BJ (cell line): ENCODE measurements around the gene SYNE2. TPM values are rescaled to one million over a fixed set of nuclear protein-coding genes. Genes with fewer than 3 reads are reported as not detected.

Source experiments
- CTCF ChIA-PET: fragments of 350-600 bp; formaldehyde crosslinking; extraction: SDS; loops from one replicate; lab custom pipeline; 2021; ENCODE audit warnings: antibody characterized with exemption, inconsistent platforms; lab: Yijun Ruan, JAX
- POLR2A ChIA-PET: fragments of 300-600 bp; sonication (Branson Sonifier 250); formaldehyde crosslinking; extraction: SDS; loops from one replicate; lab custom pipeline; 2021; ENCODE audit warnings: antibody characterized with exemption; lab: Charles Lee
- DNase-seq: peaks from one replicate; pipeline ENCODE4 v3.0.0-alpha.2; 2011; ENCODE audit warnings: low read depth
- H3K27me3 ChIP-seq: 2 replicates; pipeline ENCODE4 v1.6.0; 2011; ENCODE audit warnings: low read length; ENCODE audit not compliant: control insufficient read depth, insufficient read depth
- H3K36me3 ChIP-seq: 2 replicates; pipeline ENCODE4 v1.5.1; 2011; ENCODE audit warnings: low read length; ENCODE audit not compliant: control insufficient read depth, insufficient read depth
- H3K4me3 ChIP-seq: 2 replicates; pipeline ENCODE4 v1.5.1; 2011; ENCODE audit warnings: low read depth, mild to moderate bottlenecking, control low read depth, low read length
- polyA plus RNA-seq: library from polyadenylated mRNA; depleted of rRNA; stranded (reverse); fragments of >200 nt; gene quantifications from 2 replicates; pipeline ENCODE4 v1.2.3, GENCODE V29; 2011; rRNA removed
- small RNA-seq: library from RNA; depleted of rRNA; stranded (forward); fragments of <200 nt; gene quantifications from one replicate; pipeline ENCODE3, GENCODE V24; 2012; ENCODE audit warnings: low replicate concordance, low read depth; ENCODE audit not compliant: insufficient read length
- TF ChIP-seq, protein P1 (sequence below): IDR thresholded peaks from 2 replicates; pipeline ENCODE4 v1.5.1; 2011; ENCODE audit warnings: low read depth, mild to moderate bottlenecking, control low read depth, inconsistent platforms, low read length, moderate library complexity; ENCODE audit not compliant: insufficient read depth

Gene SYNE2
- polyA plus RNA-seq, 1 experiment = 5.2 TPM

DNA sequence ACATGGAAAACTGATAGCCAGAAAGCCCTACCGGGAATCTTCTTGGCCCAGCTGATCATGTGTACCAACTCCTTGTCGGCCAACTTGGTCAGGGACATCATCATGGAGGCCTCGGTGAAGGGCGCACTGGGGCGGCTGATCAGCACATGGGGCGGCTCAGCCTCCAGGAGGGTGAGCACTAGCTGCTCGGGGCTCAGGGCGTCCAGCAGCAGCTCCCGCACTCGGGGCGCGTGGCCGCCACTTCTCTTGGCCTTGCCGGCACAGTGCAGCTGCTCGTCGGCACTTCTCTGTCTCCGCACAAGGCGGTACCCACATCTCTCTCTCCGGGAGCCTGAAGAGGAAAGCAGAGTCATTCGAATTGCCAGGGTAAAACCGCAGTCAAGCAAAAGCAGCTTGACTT, 407.6 kb downstream of the SYNE2 start:
- TF ChIP-seq, protein P1, sequence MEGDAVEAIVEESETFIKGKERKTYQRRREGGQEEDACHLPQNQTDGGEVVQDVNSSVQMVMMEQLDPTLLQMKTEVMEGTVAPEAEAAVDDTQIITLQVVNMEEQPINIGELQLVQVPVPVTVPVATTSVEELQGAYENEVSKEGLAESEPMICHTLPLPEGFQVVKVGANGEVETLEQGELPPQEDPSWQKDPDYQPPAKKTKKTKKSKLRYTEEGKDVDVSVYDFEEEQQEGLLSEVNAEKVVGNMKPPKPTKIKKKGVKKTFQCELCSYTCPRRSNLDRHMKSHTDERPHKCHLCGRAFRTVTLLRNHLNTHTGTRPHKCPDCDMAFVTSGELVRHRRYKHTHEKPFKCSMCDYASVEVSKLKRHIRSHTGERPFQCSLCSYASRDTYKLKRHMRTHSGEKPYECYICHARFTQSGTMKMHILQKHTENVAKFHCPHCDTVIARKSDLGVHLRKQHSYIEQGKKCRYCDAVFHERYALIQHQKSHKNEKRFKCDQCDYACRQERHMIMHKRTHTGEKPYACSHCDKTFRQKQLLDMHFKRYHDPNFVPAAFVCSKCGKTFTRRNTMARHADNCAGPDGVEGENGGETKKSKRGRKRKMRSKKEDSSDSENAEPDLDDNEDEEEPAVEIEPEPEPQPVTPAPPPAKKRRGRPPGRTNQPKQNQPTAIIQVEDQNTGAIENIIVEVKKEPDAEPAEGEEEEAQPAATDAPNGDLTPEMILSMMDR = no peak
- CTCF ChIA-PET = no interaction called here
- DNase-seq = no peak
- H3K36me3 ChIP-seq = no peaks in the 10 kb centered on the region
- no peaks in the 10 kb centered on the region for H3K27me3 ChIP-seq
- POLR2A ChIA-PET = no interaction called here
- H3K4me3 ChIP-seq = no peak overlapping the region

DNA sequence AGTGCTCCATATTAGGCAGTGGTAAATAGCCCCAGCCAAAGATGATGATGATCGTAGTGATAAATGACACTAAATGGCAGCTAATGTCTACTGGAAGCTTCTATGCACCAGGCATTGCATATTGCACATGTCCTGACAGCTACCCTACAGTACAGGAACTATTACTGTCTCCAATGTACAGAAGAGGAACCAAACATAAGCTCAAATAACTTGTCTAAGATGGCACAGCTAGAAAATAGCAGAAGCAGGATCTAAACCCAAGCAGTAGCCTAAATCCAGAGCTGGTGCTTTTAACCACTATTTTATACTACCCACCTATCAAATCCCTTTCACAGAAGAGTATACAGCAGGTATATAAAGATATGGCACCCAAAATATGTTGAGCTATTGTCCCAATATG, 412.4 kb downstream of the SYNE2 start:
- no peak for DNase-seq
- Histone ChIP-seq H3K4me3 (no peak overlapping the region), H3K36me3 (no peaks in the 10 kb centered on the region), H3K27me3 (no peaks in the 10 kb centered on the region)
- ChIA-PET CTCF (no interaction called here), POLR2A (no interaction called here)
- TF ChIP-seq, protein P1 = no peak

DNA sequence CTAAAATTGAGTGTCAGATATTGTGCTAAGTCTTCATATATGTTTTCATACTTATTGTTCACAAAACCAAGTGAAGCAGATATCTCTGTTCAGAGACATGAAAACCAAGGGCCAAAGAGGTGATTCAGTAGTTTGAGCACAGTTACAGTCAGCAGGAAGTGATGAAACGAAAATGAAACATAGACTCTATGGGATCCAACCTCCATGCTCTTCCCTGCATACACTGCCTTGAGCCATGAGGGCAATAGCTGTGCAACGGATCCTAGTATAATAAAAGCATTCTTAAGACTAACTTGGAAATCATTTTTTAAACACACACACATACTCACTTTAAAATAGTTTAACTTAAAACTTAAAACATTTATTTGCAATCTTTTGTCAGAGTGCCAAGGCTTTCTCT, 413.4 kb downstream of the SYNE2 start:
- CTCF ChIA-PET = no interaction called here
- Histone ChIP-seq H3K4me3 (no peak overlapping the region), H3K36me3 (no peaks in the 10 kb centered on the region), H3K27me3 (no peaks in the 10 kb centered on the region)
- TF ChIP-seq, protein P1 = no peak
- POLR2A ChIA-PET = no interaction called here
- DNase-seq = no peak

DNA sequence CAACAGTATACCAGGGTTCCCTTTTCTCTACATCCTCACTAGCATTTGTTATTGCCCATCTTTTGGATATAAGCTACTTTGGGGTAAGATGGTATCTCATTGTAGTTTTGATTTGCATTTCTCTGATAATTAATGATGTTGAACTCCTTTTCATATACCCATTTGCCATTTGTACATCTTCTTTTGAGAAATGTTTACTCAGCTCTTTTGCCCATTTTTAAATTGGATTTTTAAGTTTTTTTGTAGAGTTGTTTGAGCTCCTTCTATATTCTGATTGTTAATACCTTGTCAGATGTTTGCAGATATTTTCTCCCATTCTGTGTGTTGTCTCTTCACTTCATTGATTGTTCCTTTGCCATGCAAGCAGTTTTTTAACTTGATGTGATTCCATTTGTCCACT, 419.2 kb downstream of the SYNE2 start:
- Histone ChIP-seq H3K27me3 (no peaks in the 10 kb centered on the region), H3K36me3 (no peaks in the 10 kb centered on the region), H3K4me3 (no peak overlapping the region)
- DNase-seq = no peak
- TF ChIP-seq, protein P1 = no peak
- POLR2A ChIA-PET = no interaction called here
- CTCF ChIA-PET = interaction anchor here (0.7 to 1.7 kb wide), 3 partner anchors 24 to 239 kb away, joined by 3 to 4 read pairs (median 4); no protein-coding TSS in a partner anchor

Small RNAs within 50 kb of the gene (small RNA-seq; reads per million reads assigned to genes)
- gene MIR548H1 = not detected
- gene RF00019 = not detected
- gene RPS28P1 = not detected

Other genes with a start within 250 kb of the SYNE2 start
- gene WDR89, start 211.1 kb upstream of the SYNE2 start, polyA plus RNA-seq = 2.0 and 5.6 TPM in 2 replicates
- gene SGPP1, start 124.9 kb upstream of the SYNE2 start, polyA plus RNA-seq = 8.9 and 10.5 TPM in 2 replicates